Testis (tissue), 3 donors: Measurements from ENCODE around the gene RPL18. TPM values are rescaled to one million over a fixed set of nuclear protein-coding genes. Genes with fewer than 3 reads are reported as not detected.
A peak's percentile ranks its signal among the peaks of the same experiment; 100 is the strongest.

Experiments used
- DNase-seq: peaks from one replicate; pipeline ENCODE4 v3.0.0-alpha.2; 2019
- H3K27ac ChIP-seq, 2 donors: fragments of 200-600 bp; sonication (generic); one replicate each; pipeline ENCODE4 v1.5.1; 2019
- H3K27me3 ChIP-seq: fragments of 200-600 bp; sonication (generic); one replicate; pipeline ENCODE4 v1.5.1; 2019
- H3K36me3 ChIP-seq: fragments of 200-600 bp; sonication (generic); one replicate; pipeline ENCODE4 v1.5.1; 2017; ENCODE audit warnings: low read depth; ENCODE audit errors: missing control alignments
- H3K4me1 ChIP-seq: fragments of 200-600 bp; sonication (generic); one replicate; pipeline ENCODE4 v1.5.1; 2019
- H3K4me3 ChIP-seq, 2 donors: fragments of 200-600 bp; sonication (generic); one replicate each; pipeline ENCODE4 v1.5.1; 2017 to 2019
- H3K9me3 ChIP-seq: fragments of 200-600 bp; sonication (generic); one replicate; pipeline ENCODE4 v1.5.1; 2017
- CTCF ChIP-seq, 3 experiments: fragments of 450-650 bp in 2 of 3; fragments of 200-600 bp in 1 of 3; sonication (generic) in 1 of 3; IDR thresholded peaks; one replicate each; pipeline ENCODE4 v1.5.1; 2016 to 2019; ENCODE audit warnings: antibody characterized with exemption in 3 of 3, mild to moderate bottlenecking in 2 of 3, moderate library complexity in 1 of 3
- POLR2A ChIP-seq: fragments of 450-650 bp; IDR thresholded peaks from one replicate; pipeline ENCODE4 v1.6.1; 2017; ENCODE audit warnings: antibody characterized with exemption, mild to moderate bottlenecking, moderate library complexity
- WGBS, 2 donors: methylation state at CpG; one replicate each; pipeline ENCODE4 v1.1.5; 2018; 5-methylcytosine and 5-hydroxymethylcytosine counted together
- intact Hi-C: fragments of 100-400 bp; cut with DNase I; formaldehyde crosslinking; loops from one replicate; pipeline ENCODE4 v1.15.1; 2023; ENCODE audit warnings: low total_unique reads
- polyA plus RNA-seq: library from polyadenylated mRNA; stranded (reverse); fragments of 350-450 nt; fragmentation: Illumina TruSeq; extraction: RNeasy Lipid Tissue Mini Kit (QIAGEN cat#74804); gene quantifications from one replicate; pipeline ENCODE4 v1.2.3, GENCODE V29; 2014; ENCODE audit warnings: low read depth, low replicate concordance; ENCODE audit not compliant: insufficient read depth
- total RNA-seq, 2 donors: library from RNA; depleted of rRNA; stranded (reverse); fragments of >200 nt; gene quantifications; one replicate each; pipeline ENCODE4 v1.2.3, GENCODE V29; 2016

RPL18 gene
- total and polyA plus RNA-seq, 3 donors from 2014 or later: 1,047 to 1,537 (median 1,050) TPM

- Histone ChIP-seq H3K4me1 (peaks cover 17% of the 10 kb centered on the region), H3K4me3 (peak overlapping the region; percentile 49 to 66), H3K9me3 (no peaks in the 10 kb centered on the region), H3K36me3 (no peaks in the 10 kb centered on the region), H3K27me3 (no peaks in the 10 kb centered on the region), H3K27ac (peak overlapping the region; percentile 92 to 96)
- 0 to 2% methylated on average over 6 of the region's 6 CpGs for WGBS, 2 donors
- intact Hi-C loops: loop anchor here (10.0 kb wide), 1 partner anchor 199 kb away; no protein-coding TSS in a partner anchor
- no peak for DNase-seq
- TF ChIP-seq POLR2A (no peak), CTCF (IDR thresholded peaks at IDR 0.05) (no peak)
Measured at GRCh38 chr19:48645620-48646000, 26.6 kb upstream of the RPL18 start.

- peak overlapping the region; percentile 92 to 96 for H3K27ac ChIP-seq
- 1 to 2% methylated on average over 16 to 25 of the region's 25 CpGs for WGBS, 2 donors
- intact Hi-C loops: loop anchor here (10.0 kb wide), 1 partner anchor 200 kb away; no protein-coding TSS in a partner anchor
- no peaks in the 10 kb centered on the region for H3K27me3 ChIP-seq
- DNase-seq: peak; percentile 92
- TF ChIP-seq CTCF (IDR thresholded peaks at IDR 0.05): peak in 1 of 3 experiments; percentile 7
- TF ChIP-seq POLR2A: no peak
- H3K4me1 ChIP-seq: peaks cover 17% of the 10 kb centered on the region
- no peaks in the 10 kb centered on the region for H3K9me3 ChIP-seq
- no peaks in the 10 kb centered on the region for H3K36me3 ChIP-seq
- peak overlapping the region; percentile 49 to 66 for H3K4me3 ChIP-seq
Measured at GRCh38 chr19:48644839-48645619, 26.1 kb upstream of the RPL18 start.

GRCh38 chr19:48644355-48644754 lies 25.4 kb upstream of the RPL18 start:
- intact Hi-C loops: loop anchor here (10.0 kb wide), 1 partner anchor 200 kb away; no protein-coding TSS in a partner anchor

GRCh38 chr19:48642862-48643261 lies 23.9 kb upstream of the RPL18 start:
- intact Hi-C loops: loop anchor here (10.0 kb wide), 1 partner anchor 202 kb away; no protein-coding TSS in a partner anchor
- DNase-seq: no peak
- 88 to 89% methylated on average over 5 of the region's 5 CpGs for WGBS, 2 donors
- Histone ChIP-seq H3K9me3 (no peaks in the 10 kb centered on the region), H3K27ac (no peak overlapping the region), H3K4me3 (no peak overlapping the region), H3K27me3 (no peaks in the 10 kb centered on the region), H3K4me1 (peaks cover 24% of the 10 kb centered on the region), H3K36me3 (no peaks in the 10 kb centered on the region)
- TF ChIP-seq POLR2A: no peak
- no peak for TF ChIP-seq CTCF (IDR thresholded peaks at IDR 0.05)

More at GRCh38 chr19:48644355-48644754, 25.4 kb upstream of the RPL18 start:
- H3K27ac ChIP-seq: peak overlapping the region in 1 of 2 donors; percentile 92
- peak overlapping the region in 1 of 2 donors; percentile 66 for H3K4me3 ChIP-seq
- H3K36me3 ChIP-seq: no peaks in the 10 kb centered on the region
- DNase-seq: no peak
- H3K27me3 ChIP-seq: no peaks in the 10 kb centered on the region
- H3K9me3 ChIP-seq: no peaks in the 10 kb centered on the region
- no peak for TF ChIP-seq CTCF (IDR thresholded peaks at IDR 0.05)
- no peak for TF ChIP-seq POLR2A
- WGBS, 2 donors: 48 to 56% methylated on average over 4 of the region's 4 CpGs
- H3K4me1 ChIP-seq: peaks cover 17% of the 10 kb centered on the region
